Measurements from ENCODE around the gene RAB11FIP3.

RAB11FIP3 gene

DNA sequence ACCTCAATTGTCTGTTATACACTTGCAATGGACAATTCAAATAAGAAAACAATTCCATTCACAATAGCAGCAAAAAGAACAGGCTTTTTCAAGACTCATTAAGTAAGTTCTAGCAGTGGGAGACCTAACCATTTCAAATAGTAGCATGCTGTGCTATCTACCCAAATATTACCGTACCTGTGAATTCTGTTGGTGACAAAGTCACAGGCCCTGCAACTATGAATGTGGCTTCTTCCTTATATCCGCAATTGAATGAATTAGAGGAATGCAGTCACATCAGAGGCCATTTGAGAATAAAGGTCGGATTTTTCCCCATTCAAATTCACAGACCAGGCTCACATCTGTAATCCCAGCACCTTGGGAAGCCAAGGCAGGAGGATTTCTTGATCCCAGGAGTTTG is 29.2 kb upstream of the RAB11FIP3 start:
- H3K4me3 ChIP-seq (ENCODE audit: low read length in 2 of 2) = peak overlapping the region in 1 of 2 donors; percentile 76
- H3K4me1 ChIP-seq (ENCODE audit: control insufficient read depth, insufficient read depth, low read length) = peaks cover 23% of the 10 kb centered on the region
- H3K9me3 ChIP-seq (ENCODE audit: control insufficient read depth in 2 of 2, low read length in 2 of 2) = no peaks in the 10 kb centered on the region
- peak overlapping the region in 1 of 2 donors; percentile 60 for H3K9ac ChIP-seq (ENCODE audit: low read length in 2 of 2)
- peak overlapping the region; percentile 75 for H3K27ac ChIP-seq (ENCODE audit: low read length)
- peaks cover 3 to 9% of the 10 kb centered on the region in 2 donors for H3K36me3 ChIP-seq (ENCODE audit: control insufficient read depth in 2 of 2, insufficient read depth in 2 of 2, low read length in 2 of 2)
- no peaks in the 10 kb centered on the region for H3K27me3 ChIP-seq (ENCODE audit: control insufficient read depth in 1 of 2, insufficient read depth in 2 of 2, low read length in 2 of 2)

DNA sequence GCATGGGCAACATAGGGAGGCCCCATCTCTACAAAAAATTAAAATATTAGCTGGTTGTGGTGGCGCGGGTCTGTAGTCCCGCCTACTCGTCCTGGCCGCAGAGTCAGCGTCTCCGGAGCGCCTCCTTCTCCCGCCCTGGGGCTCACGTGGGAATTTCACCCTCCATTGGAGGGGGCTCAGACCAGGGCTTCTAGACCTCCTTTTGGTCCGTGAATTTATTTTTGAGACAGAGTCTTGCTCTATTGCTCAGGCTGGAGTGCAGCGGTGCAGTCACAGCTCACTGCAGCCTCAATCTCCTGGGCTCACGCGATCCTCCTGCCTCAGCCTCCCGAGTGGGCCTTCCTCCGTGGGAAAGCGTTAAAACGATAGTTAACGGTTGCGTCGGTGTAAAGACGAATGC is 28.8 kb upstream of the RAB11FIP3 start:
- peak overlapping the region; percentile 60 to 69 for H3K9ac ChIP-seq (ENCODE audit: low read length in 2 of 2)

DNA sequence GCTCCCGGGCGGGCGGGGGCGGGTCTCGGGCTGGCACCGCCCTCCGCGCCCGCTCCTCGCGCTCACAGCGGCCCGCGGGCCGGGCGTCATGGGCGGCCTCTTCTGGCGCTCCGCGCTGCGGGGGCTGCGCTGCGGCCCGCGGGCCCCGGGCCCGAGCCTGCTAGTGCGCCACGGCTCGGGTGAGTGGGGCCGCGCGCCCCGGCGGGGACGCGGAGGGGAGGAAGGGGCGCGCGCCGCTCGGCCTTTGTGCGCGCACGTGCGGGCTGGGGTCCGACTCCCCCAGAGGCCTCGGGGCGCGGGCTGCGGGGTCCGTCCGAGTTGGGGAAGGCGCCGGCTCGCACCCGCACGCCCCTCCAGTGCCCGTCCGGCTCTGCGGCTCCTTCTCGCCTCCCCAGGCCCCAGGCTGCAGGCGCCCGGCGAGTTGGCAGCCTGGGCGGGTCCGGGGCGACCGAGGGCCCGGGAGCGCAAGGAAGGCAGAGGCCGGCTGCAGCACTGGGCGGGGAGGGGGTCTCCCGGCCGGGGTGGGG is 28.3 kb upstream of the RAB11FIP3 start, which contains the start of gene NME4:
Gene NME4 (plus strand): TSS at position 65 of the 527 bp plus-strand sequence. CDS start 24 bp downstream, at position 89.
- Histone ChIP-seq H3K36me3 (ENCODE audit: control insufficient read depth in 2 of 2, insufficient read depth in 2 of 2, low read length in 2 of 2) (peaks cover 3 to 9% of the 10 kb centered on the region in 2 donors), H3K27me3 (ENCODE audit: control insufficient read depth in 1 of 2, insufficient read depth in 2 of 2, low read length in 2 of 2) (no peaks in the 10 kb centered on the region), H3K9ac (ENCODE audit: low read length in 2 of 2) (peak within 1 kb of the TSS; percentile 60 to 69), H3K27ac (ENCODE audit: low read length) (peak within 1 kb of the TSS; percentile 78), H3K4me3 (ENCODE audit: low read length in 2 of 2) (peak within 1 kb of the TSS; percentile 67 to 76), H3K9me3 (ENCODE audit: control insufficient read depth in 2 of 2, low read length in 2 of 2) (no peaks in the 10 kb centered on the region), H3K4me1 (ENCODE audit: control insufficient read depth, insufficient read depth, low read length) (peaks cover 21% of the 10 kb centered on the region)

More for the DNA sequence above, 28.8 kb upstream of the RAB11FIP3 start:
- Histone ChIP-seq H3K27me3 (ENCODE audit: control insufficient read depth in 1 of 2, insufficient read depth in 2 of 2, low read length in 2 of 2) (no peaks in the 10 kb centered on the region), H3K36me3 (ENCODE audit: control insufficient read depth in 2 of 2, insufficient read depth in 2 of 2, low read length in 2 of 2) (peaks cover 3 to 9% of the 10 kb centered on the region in 2 donors), H3K4me1 (ENCODE audit: control insufficient read depth, insufficient read depth, low read length) (peaks cover 23% of the 10 kb centered on the region), H3K27ac (ENCODE audit: low read length) (peak overlapping the region; percentile 75), H3K4me3 (ENCODE audit: low read length in 2 of 2) (peak overlapping the region; percentile 67 to 76), H3K9me3 (ENCODE audit: control insufficient read depth in 2 of 2, low read length in 2 of 2) (no peaks in the 10 kb centered on the region)

DNA sequence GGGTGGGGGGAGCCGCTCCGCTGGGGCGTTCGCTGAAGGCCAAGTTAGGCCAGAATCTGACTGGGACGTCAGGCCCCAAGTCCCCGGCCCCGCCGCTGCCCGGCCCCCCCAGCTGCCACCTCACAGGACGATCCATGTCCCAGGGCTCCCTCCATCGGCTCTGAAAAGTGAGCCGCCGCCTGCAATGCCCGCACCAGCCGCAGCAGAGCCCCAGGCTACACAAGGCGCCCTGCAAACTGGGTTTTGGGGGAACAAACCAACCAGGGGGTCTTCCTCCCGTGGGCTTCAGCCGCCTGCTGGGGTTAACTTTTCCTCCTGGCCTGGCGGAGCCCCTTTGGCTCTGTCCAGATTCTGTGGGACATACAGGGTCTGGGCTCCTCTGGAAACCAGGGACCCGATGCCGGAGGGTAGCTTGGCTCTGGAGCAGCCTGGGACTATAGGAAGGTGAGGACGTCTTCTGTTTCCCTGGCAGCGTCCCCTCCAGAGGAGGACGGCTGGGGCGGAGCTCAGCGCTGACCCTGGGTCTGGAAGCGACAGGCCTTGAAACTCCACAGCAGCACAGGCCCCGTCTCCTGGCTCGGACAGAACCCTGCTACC is 27.6 kb upstream of the RAB11FIP3 start:
- Histone ChIP-seq H3K4me3 (ENCODE audit: low read length in 2 of 2) (peak overlapping the region in 1 of 2 donors; percentile 67), H3K9me3 (ENCODE audit: control insufficient read depth in 2 of 2, low read length in 2 of 2) (no peaks in the 10 kb centered on the region), H3K27ac (ENCODE audit: low read length) (peak overlapping the region; percentile 78), H3K36me3 (ENCODE audit: control insufficient read depth in 2 of 2, insufficient read depth in 2 of 2, low read length in 2 of 2) (peaks cover 3 to 9% of the 10 kb centered on the region in 2 donors), H3K9ac (ENCODE audit: low read length in 2 of 2) (peak overlapping the region in 1 of 2 donors; percentile 66), H3K27me3 (ENCODE audit: control insufficient read depth in 1 of 2, insufficient read depth in 2 of 2, low read length in 2 of 2) (no peaks in the 10 kb centered on the region), H3K4me1 (ENCODE audit: control insufficient read depth, insufficient read depth, low read length) (peaks cover 21% of the 10 kb centered on the region)

DNA sequence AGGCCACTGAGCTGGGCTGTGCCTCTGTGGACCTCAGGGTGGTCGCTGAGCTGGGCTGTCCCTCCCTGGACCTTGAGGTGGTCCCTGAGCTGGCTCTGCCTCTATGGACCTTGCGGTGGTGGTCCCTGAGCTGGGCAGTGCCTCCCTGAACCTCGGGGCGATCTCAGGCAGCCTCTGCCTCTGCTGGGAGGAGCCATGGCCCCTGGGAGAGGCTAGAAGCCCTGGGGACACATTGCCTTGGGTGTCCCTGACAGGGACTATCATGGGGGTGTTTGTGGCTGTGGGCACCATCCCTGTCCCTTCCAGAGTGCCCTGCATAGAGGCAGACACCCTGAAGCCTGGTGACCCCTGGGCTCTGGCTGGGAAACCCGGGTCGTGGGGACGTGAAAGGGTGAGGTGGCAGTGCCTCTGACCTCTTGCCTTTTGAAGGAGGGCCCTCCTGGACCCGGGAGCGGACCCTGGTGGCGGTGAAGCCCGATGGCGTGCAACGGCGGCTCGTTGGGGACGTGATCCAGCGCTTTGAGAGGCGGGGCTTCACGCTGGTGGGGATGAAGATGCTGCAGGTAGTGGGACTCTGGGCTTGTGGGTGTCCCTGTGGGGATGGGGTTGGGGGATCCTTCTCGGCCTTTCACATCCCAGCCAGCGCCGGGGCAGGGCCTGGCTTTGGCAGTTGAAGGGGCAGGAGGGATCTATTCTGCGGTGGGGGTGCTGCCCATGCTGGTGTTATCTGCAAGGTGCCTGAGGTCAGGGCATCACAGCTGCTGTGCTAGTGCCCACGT is 26.7 kb upstream of the RAB11FIP3 start:
- Histone ChIP-seq H3K27ac (ENCODE audit: low read length) (peak overlapping the region; percentile 78), H3K4me1 (ENCODE audit: control insufficient read depth, insufficient read depth, low read length) (peaks cover 21% of the 10 kb centered on the region)

DNA sequence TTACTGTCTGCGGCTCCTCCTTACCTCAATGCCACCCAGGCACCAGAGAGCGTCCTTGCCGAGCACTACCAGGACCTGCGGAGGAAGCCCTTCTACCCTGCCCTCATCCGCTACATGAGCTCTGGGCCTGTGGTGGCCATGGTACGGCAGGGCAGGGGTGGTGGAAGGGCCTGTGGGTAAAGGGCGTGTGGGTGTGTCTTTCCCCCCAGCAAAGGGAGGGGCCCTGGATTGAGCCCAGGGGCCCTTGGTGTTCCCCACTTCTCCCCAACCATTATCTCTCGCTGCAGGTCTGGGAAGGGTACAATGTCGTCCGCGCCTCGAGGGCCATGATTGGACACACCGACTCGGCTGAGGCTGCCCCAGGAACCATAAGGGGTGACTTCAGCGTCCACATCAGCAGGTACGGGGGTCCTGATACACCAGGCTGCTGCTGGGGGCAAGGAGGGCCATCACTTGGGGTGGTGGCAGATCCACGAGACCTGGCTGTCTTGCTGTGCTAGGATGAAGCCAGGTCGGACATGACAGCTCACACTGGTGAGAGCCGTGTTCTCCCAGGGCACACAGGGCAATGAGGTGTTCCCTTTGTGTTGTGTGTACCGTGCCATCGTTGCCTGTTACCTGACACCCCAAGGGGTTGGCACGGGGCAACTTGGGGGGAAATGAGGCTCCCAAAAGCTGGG is 26.0 kb upstream of the RAB11FIP3 start:
- H3K4me1 ChIP-seq (ENCODE audit: control insufficient read depth, insufficient read depth, low read length) = peaks cover 21% of the 10 kb centered on the region

More for the DNA sequence above, 26.7 kb upstream of the RAB11FIP3 start:
- H3K9ac ChIP-seq (ENCODE audit: low read length in 2 of 2) = peak overlapping the region in 1 of 2 donors; percentile 66
- H3K36me3 ChIP-seq (ENCODE audit: control insufficient read depth in 2 of 2, insufficient read depth in 2 of 2, low read length in 2 of 2) = peaks cover 3 to 9% of the 10 kb centered on the region in 2 donors
- H3K4me3 ChIP-seq (ENCODE audit: low read length in 2 of 2) = peak overlapping the region in 1 of 2 donors; percentile 67
- H3K9me3 ChIP-seq (ENCODE audit: control insufficient read depth in 2 of 2, low read length in 2 of 2) = no peaks in the 10 kb centered on the region
- no peaks in the 10 kb centered on the region for H3K27me3 ChIP-seq (ENCODE audit: control insufficient read depth in 1 of 2, insufficient read depth in 2 of 2, low read length in 2 of 2)

DNA sequence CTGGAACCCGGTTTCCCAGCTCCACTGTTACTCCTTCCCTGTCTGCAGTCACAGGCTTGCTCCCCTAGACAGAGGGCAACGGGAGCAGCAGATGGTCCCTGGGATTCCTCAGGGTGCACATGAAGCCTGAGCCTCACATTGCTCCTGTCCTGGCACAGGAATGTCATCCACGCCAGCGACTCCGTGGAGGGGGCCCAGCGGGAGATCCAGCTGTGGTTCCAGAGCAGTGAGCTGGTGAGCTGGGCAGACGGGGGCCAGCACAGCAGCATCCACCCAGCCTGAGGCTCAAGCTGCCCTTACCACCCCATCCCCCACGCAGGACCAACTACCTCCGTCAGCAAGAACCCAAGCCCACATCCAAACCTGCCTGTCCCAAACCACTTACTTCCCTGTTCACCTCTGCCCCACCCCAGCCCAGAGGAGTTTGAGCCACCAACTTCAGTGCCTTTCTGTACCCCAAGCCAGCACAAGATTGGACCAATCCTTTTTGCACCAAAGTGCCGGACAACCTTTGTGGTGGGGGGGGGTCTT is 25.3 kb upstream of the RAB11FIP3 start:
- Histone ChIP-seq H3K27me3 (ENCODE audit: control insufficient read depth in 1 of 2, insufficient read depth in 2 of 2, low read length in 2 of 2) (no peaks in the 10 kb centered on the region), H3K27ac (ENCODE audit: low read length) (peak overlapping the region; percentile 46), H3K4me3 (ENCODE audit: low read length in 2 of 2) (peak overlapping the region in 1 of 2 donors; percentile 81), H3K9me3 (ENCODE audit: control insufficient read depth in 2 of 2, low read length in 2 of 2) (no peaks in the 10 kb centered on the region), H3K36me3 (ENCODE audit: control insufficient read depth in 2 of 2, insufficient read depth in 2 of 2, low read length in 2 of 2) (peaks cover 3 to 9% of the 10 kb centered on the region in 2 donors), H3K4me1 (ENCODE audit: control insufficient read depth, insufficient read depth, low read length) (peaks cover 21% of the 10 kb centered on the region), H3K9ac (ENCODE audit: low read length in 2 of 2) (no peak overlapping the region)

More for the DNA sequence above, 26.0 kb upstream of the RAB11FIP3 start:
- H3K36me3 ChIP-seq (ENCODE audit: control insufficient read depth in 2 of 2, insufficient read depth in 2 of 2, low read length in 2 of 2) = peaks cover 3 to 9% of the 10 kb centered on the region in 2 donors
- H3K27me3 ChIP-seq (ENCODE audit: control insufficient read depth in 1 of 2, insufficient read depth in 2 of 2, low read length in 2 of 2) = no peaks in the 10 kb centered on the region
- H3K4me3 ChIP-seq (ENCODE audit: low read length in 2 of 2) = no peak overlapping the region
- H3K9ac ChIP-seq (ENCODE audit: low read length in 2 of 2) = no peak overlapping the region
- H3K27ac ChIP-seq (ENCODE audit: low read length) = peak overlapping the region; percentile 78
- H3K9me3 ChIP-seq (ENCODE audit: control insufficient read depth in 2 of 2, low read length in 2 of 2) = no peaks in the 10 kb centered on the region

DNA sequence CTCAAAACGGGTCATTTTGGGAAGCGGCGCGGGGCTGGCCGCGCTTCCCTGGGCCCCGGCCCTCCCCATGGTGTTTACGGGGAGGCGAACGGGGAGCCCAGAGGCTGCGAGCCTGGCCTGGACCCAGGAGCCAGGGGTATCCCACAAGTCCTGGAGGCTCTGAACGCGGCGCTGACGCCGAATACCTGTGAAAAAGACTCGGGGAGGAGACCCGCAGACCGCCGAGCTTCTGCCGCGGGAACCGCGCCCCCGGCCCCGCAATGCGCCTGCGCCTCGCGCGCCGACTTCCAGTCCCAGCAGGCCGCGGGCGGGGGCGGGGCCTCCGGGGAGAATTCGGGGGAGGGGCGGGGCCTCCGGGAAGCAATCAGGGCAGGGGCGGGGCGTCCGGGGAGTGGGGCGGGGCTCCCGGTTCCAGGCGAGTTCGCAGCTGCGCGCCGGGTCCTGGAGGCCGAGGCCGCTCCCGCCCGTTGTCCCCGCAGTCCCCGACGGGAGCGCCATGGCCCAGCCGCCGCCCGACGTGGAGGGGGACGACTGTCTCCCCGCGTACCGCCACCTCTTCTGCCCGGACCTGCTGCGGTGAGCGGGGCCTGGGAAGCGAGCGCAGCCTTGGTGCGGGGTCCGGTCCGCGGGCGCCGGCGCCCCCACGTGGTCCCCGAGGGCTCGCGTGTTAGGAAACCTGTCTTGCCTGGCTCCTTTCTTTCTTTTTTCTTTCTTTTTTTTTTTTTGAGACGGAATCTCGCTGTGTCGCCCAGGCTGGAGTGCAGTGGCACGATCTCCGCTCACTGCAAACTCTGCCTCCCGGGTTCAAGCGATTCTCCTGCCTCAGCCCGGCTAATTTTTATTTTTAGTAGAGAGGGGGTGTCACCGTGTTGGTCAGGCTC is 23.7 kb upstream of the RAB11FIP3 start, which contains the start of gene DECR2:
Gene DECR2 (plus strand): TSS at position 418 of the 881 bp plus-strand sequence. CDS start 79 bp downstream, at position 497.
- Histone ChIP-seq H3K27ac (ENCODE audit: low read length) (peak within 1 kb of the TSS; percentile 55), H3K36me3 (ENCODE audit: control insufficient read depth in 2 of 2, insufficient read depth in 2 of 2, low read length in 2 of 2) (peaks cover 3 to 9% of the 10 kb centered on the region in 2 donors), H3K4me1 (ENCODE audit: control insufficient read depth, insufficient read depth, low read length) (peaks cover 19% of the 10 kb centered on the region), H3K9me3 (ENCODE audit: control insufficient read depth in 2 of 2, low read length in 2 of 2) (no peaks in the 10 kb centered on the region), H3K9ac (ENCODE audit: low read length in 2 of 2) (peak within 1 kb of the TSS; percentile 73 to 75), H3K4me3 (ENCODE audit: low read length in 2 of 2) (peak within 1 kb of the TSS; percentile 68 to 87), H3K27me3 (ENCODE audit: control insufficient read depth in 1 of 2, insufficient read depth in 2 of 2, low read length in 2 of 2) (no peaks in the 10 kb centered on the region)

DNA sequence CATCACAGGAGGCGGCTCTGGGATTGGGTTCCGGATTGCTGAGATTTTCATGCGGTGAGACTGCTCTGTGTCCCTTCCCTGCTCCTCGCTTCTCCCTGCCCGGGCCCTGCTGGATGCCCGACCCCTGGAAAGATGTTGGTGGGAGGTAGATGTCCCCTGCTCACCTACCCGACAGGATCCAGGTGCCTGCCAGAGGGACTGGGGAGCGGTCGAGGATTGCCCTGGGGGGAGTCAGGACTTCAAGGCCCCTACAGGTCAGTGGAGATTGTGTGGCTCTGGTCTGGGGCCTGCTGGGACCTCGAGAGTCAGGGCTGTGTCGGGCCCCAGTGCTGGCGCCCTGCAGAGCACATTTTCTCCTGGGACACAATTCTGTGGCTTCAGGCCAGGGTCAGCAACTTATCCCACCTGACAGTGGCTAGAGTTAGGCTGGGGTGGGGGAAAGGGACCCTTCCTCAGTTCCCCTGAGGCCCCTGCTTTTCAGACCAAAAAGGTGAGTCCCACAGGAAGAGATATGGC is 20.4 kb upstream of the RAB11FIP3 start:
- Histone ChIP-seq H3K27ac (ENCODE audit: low read length) (no peak overlapping the region), H3K9ac (ENCODE audit: low read length in 2 of 2) (no peak overlapping the region), H3K36me3 (ENCODE audit: control insufficient read depth in 2 of 2, insufficient read depth in 2 of 2, low read length in 2 of 2) (peaks cover 0 to 3% of the 10 kb centered on the region in 2 donors)

More for the DNA sequence above, 20.4 kb upstream of the RAB11FIP3 start:
- Histone ChIP-seq H3K4me1 (ENCODE audit: control insufficient read depth, insufficient read depth, low read length) (peaks cover 5% of the 10 kb centered on the region), H3K9me3 (ENCODE audit: control insufficient read depth in 2 of 2, low read length in 2 of 2) (no peaks in the 10 kb centered on the region), H3K27me3 (ENCODE audit: control insufficient read depth in 1 of 2, insufficient read depth in 2 of 2, low read length in 2 of 2) (no peaks in the 10 kb centered on the region), H3K4me3 (ENCODE audit: low read length in 2 of 2) (no peak overlapping the region)

Data from stomach smooth muscle (tissue), 2 donors.